Heart left ventricle (tissue), 16 donors: ENCODE measurements around the gene OPN4. TPM values are rescaled to one million over a fixed set of nuclear protein-coding genes. Genes with fewer than 3 reads are reported as not detected.

ENCODE experiments used
- ATAC-seq, 4 donors: fragments of 200-7000 bp; cut with Tn5 transposase; one replicate each; pipeline ENCODE4 v1.9.1; 2020 to 2022; ENCODE audit warnings: moderate library complexity in 4 of 4, mild to moderate bottlenecking in 3 of 4, moderate number of reproducible peaks in 1 of 4
- DNase-seq, 5 donors: peaks; one replicate each; pipeline ENCODE4 v3.0.0-alpha.2; 2020
- H3K27ac ChIP-seq, 12 donors: fragments of 200-600 bp; sonication (generic) in 4 of 12; one replicate each; pipeline versions ENCODE4 v1.5.0 to v1.8.0; 2016 to 2022; ENCODE audit warnings: mild to moderate bottlenecking in 2 of 12
- H3K27me3 ChIP-seq, 9 donors: fragments of 200-600 bp; sonication (generic) in 2 of 9; one replicate each; pipeline versions ENCODE4 v1.5.1 to v1.8.0; 2016 to 2022; ENCODE audit warnings: mild to moderate bottlenecking in 3 of 9
- H3K36me3 ChIP-seq, 9 donors: fragments of 200-600 bp; sonication (generic) in 2 of 9; one replicate each; pipeline versions ENCODE4 v1.5.0 to v1.8.0; 2018 to 2022; ENCODE audit warnings: mild to moderate bottlenecking in 2 of 9
- H3K4me1 ChIP-seq, 12 donors: fragments of 200-600 bp; sonication (generic) in 4 of 12; one replicate each; pipeline versions ENCODE4 v1.5.0 to v1.8.0; 2016 to 2022; ENCODE audit warnings: mild to moderate bottlenecking in 3 of 12
- H3K4me3 ChIP-seq, 12 donors: fragments of 200-600 bp; sonication (generic) in 4 of 12; one replicate each; pipeline versions ENCODE4 v1.5.0 to v1.8.0; 2017 to 2022; ENCODE audit warnings: mild to moderate bottlenecking in 9 of 12, moderate library complexity in 4 of 12
- H3K9me3 ChIP-seq, 12 donors: fragments of 200-600 bp; sonication (generic) in 4 of 12; one replicate each; pipeline versions ENCODE4 v1.5.0 to v1.8.0; 2016 to 2022; ENCODE audit warnings: mild to moderate bottlenecking in 1 of 12
- POLR2A ChIP-seq, 2 donors: fragments of 450-650 bp; IDR thresholded peaks; one replicate each; pipeline ENCODE4 v1.6.1; 2017; ENCODE audit warnings: antibody characterized with exemption in 2 of 2, mild to moderate bottlenecking in 2 of 2, moderate library complexity in 2 of 2
- WGBS, 4 donors: extraction: QIAGEN DNeasy Blood & Tissue Kit in 2 of 4; methylation state at CpG; one replicate each; pipeline versions ENCODE4 v1.1.5 to v1.1.7; 2013 to 2018; 5-methylcytosine and 5-hydroxymethylcytosine counted together
- intact Hi-C, 10 donors: fragments of 100-400 bp; cut with DNase I; formaldehyde crosslinking; loops; one replicate each; pipeline versions ENCODE4 v1.11.1 to v1.14.2; 2022
- polyA plus RNA-seq, 2 donors: library from polyadenylated mRNA; stranded (reverse); fragments of 200-250 nt; gene quantifications; one replicate each; pipeline ENCODE4 v1.2.3, GENCODE V29; 2013
- total RNA-seq, 9 donors: library from RNA; depleted of rRNA in 2 of 9; stranded (reverse); fragments of >200 nt in 2 of 9; fragmentation: NEBNext Ultra II Directional in 3 of 9; extraction: Animal tissue kit (Norgen Biotek cat#: 25700) in 3 of 9; gene quantifications; one replicate each; pipeline versions ENCODE4 v1.1.0 to v1.2.4, GENCODE V29; 2016 to 2023
- TF ChIP-seq, protein P1 (sequence below), 12 donors: fragments of 200-600 bp; sonication (generic) in 4 of 12; IDR thresholded peaks; one replicate each; pipeline versions ENCODE4 v1.5.0 to v1.8.0; 2018 to 2022; ENCODE audit warnings: antibody characterized with exemption in 12 of 12, mild to moderate bottlenecking in 5 of 12
- donor health status: ischemic (EF 13 %, LVEDD 7.1; RV severe dilation, severe dysfunction).
- donor health status: healthy with polysubstance abuse.
- donor health status: DM: no; HTN: yes; CAD: no.
- donor health status: DM: no; HTN: no; CAD: no.
- donor health status: ischemic (EF 25% LVEDD 6.9; RV normal size, moderate dysfunction).
- donor health status: ischemic (EF 25% LVEDD 5.7; RV mildly dilated, moderate dysfunction).
- donor health status: healthy.
- donor health status: DM: yes; HTN: yes; CAD: no.
- donor health status: ischemic (EF 35%, LVEDD 5.7; RV mildly dilated, moderate dysfunction).
- donor health status: nonischemic (EF 11% LVEDD 7.7; RV severe dilation, severe dysfunction).
- donor health status: DM: yes; HTN: yes; CAD: no.
- donor health status: PGD.
- donor health status: ischemic (EF 29% LVEDD 5.4; RV normal size, mild dysfunction).
- donor health status: nonischemic (EF 23%, LVEDD 6.1; RV moderate dilation, normal function).

Gene OPN4
- total and polyA plus RNA-seq, 11 donors = 0.03 to 0.28 (median 0.19) TPM; not detected in 6

DNA sequence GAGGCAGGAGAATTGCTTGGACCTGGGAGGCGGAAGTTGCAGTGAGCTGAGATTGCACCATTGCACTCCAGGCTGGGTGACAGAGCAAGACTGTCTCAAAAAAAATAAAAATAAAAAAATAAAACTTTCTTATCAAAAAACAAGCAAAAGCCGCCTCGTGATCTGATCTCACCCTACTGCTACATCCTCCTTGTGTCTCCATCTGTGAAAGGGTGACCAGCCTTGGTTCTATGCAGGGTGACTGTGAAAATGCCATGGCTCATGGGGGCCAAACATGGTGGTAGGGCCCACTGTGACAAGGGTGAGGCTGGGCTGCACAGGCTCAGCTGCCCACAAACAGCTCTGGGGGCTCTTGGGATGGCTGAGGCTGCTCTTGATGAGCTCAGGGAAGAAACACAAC, 968 bp upstream of the OPN4 start:
- 83 to 89% (median 85%) methylated on average over 3 of the region's 3 CpGs for WGBS, 4 donors
- ATAC-seq (no peak), DNase-seq (peak in 1 of 5 donors; percentile 11)
- Histone ChIP-seq H3K4me3 (no peak overlapping the region), H3K36me3 (no peaks in the 10 kb centered on the region), H3K27ac (no peak overlapping the region), H3K4me1 (peaks cover 0 to 52% (median 22%) of the 10 kb centered on the region in 12 donors), H3K9me3 (no peaks in the 10 kb centered on the region), H3K27me3 (no peaks in the 10 kb centered on the region)
- TF ChIP-seq POLR2A (IDR thresholded peaks at IDR 0.05) = no peak
- TF ChIP-seq, protein P1, sequence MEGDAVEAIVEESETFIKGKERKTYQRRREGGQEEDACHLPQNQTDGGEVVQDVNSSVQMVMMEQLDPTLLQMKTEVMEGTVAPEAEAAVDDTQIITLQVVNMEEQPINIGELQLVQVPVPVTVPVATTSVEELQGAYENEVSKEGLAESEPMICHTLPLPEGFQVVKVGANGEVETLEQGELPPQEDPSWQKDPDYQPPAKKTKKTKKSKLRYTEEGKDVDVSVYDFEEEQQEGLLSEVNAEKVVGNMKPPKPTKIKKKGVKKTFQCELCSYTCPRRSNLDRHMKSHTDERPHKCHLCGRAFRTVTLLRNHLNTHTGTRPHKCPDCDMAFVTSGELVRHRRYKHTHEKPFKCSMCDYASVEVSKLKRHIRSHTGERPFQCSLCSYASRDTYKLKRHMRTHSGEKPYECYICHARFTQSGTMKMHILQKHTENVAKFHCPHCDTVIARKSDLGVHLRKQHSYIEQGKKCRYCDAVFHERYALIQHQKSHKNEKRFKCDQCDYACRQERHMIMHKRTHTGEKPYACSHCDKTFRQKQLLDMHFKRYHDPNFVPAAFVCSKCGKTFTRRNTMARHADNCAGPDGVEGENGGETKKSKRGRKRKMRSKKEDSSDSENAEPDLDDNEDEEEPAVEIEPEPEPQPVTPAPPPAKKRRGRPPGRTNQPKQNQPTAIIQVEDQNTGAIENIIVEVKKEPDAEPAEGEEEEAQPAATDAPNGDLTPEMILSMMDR (IDR thresholded peaks at IDR 0.05) = no peak
- intact Hi-C loops = no loop called here

DNA sequence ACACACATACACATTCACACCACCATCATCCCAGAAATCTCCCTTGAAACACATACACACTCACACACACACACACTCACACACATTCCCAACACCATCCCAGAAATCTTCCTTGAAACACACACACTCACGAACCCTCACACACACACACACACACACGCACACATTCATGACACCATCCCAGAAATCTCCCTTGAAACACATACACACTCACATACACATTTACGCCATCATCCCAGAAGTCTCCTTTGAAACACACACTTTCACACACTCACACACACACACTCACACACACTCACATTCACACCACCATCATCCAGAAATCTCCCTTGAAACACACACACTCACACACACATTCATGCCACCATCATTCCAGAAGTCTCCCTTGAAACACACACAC, 360 bp upstream of the OPN4 start:
- H3K27ac ChIP-seq = no peak overlapping the region
- H3K36me3 ChIP-seq = no peaks in the 10 kb centered on the region
- WGBS, 4 donors = 94 to 98% (median 95%) methylated on average over 3 of the region's 3 CpGs
- no peak overlapping the region for H3K4me3 ChIP-seq
- TF ChIP-seq POLR2A (IDR thresholded peaks at IDR 0.05) = no peak
- TF ChIP-seq, protein P1 (IDR thresholded peaks at IDR 0.05) = no peak
- DNase-seq = peak in 1 of 5 donors; percentile 5
- H3K9me3 ChIP-seq = no peaks in the 10 kb centered on the region
- intact Hi-C loops = no loop called here
- no peak for ATAC-seq
- peaks cover 0 to 52% (median 19%) of the 10 kb centered on the region in 12 donors for H3K4me1 ChIP-seq
- H3K27me3 ChIP-seq = no peaks in the 10 kb centered on the region

DNA sequence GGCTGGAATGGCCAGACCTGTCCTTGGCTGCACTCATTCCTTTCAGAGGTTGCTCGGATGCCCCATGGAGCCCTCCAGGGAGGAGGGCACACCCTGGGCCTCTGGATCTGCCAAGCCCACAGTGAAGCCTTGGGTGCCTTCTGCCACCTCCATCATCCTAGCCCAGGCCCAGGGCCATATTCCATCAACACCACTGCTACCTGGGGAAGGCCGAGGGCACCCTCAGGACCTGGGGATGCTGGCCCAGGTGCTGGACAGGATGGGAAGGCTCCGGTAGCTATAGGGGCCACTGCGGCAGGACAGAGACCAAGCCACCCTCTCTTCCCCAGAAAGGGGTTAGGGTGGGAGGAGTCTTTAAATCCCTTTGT, 810 bp downstream of the OPN4 start:
- no peak overlapping the region for H3K27ac ChIP-seq
- no peaks in the 10 kb centered on the region for H3K36me3 ChIP-seq
- intact Hi-C loops = no loop called here
- H3K4me1 ChIP-seq = peaks cover 0 to 46% (median 13%) of the 10 kb centered on the region in 12 donors
- no peaks in the 10 kb centered on the region for H3K27me3 ChIP-seq
- H3K4me3 ChIP-seq = no peak overlapping the region
- DNase-seq (peak in 2 of 5 donors; percentile 12 to 19), ATAC-seq (no peak)
- WGBS, 4 donors = 92 to 100% (median 94%) methylated on average over 2 to 4 of the region's 4 CpGs
- H3K9me3 ChIP-seq = no peaks in the 10 kb centered on the region
- TF ChIP-seq, protein P1 (IDR thresholded peaks at IDR 0.05) = no peak
- TF ChIP-seq POLR2A (IDR thresholded peaks at IDR 0.05) = no peak

DNA sequence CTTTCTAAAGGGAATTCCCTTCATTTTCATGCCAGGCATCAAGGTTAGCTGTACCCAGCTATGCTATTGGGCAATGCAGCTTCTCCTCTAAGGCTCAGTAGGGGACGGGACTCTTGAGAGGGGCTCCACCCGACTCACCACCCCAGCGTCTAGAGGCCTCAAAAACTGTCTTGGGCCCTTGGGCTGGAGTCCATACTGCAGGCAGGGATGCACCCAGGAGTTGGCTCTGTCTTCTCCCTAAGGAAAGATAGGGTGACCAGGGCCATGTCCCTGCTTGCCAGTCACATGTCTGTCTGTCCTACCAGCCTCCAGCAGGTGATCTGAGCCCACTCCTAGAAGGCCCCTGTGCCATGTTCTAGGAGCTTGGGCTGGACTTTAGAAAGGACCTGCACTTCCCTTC, 1.2 kb downstream of the OPN4 start:
- H3K27me3 ChIP-seq = no peaks in the 10 kb centered on the region
- DNase-seq (peak in 2 of 5 donors; percentile 3 to 13), ATAC-seq (no peak)
- peaks cover 0 to 42% (median 13%) of the 10 kb centered on the region in 12 donors for H3K4me1 ChIP-seq
- WGBS, 4 donors = 81 to 90% (median 86%) methylated on average over 2 to 3 of the region's 3 CpGs
- H3K9me3 ChIP-seq = no peaks in the 10 kb centered on the region
- no peaks in the 10 kb centered on the region for H3K36me3 ChIP-seq
- no peak for TF ChIP-seq POLR2A (IDR thresholded peaks at IDR 0.05)
- TF ChIP-seq, protein P1 (IDR thresholded peaks at IDR 0.05) = no peak
- no peak overlapping the region for H3K27ac ChIP-seq
- no peak overlapping the region for H3K4me3 ChIP-seq
- intact Hi-C loops = no loop called here
